NT2/D1 (cell line): ENCODE measurements around the gene FBXO8.

Experiments used
- SUZ12 ChIP-seq: IDR thresholded peaks from 2 replicates; pipeline ENCODE4 v1.6.1; 2011; ENCODE audit not compliant: insufficient read length, insufficient read depth; ENCODE audit errors: extremely low read depth
- YY1 ChIP-seq: IDR thresholded peaks from 2 replicates; pipeline ENCODE4 v1.6.1; 2011; ENCODE audit not compliant: insufficient read length, insufficient read depth
- ZNF274 ChIP-seq: IDR thresholded peaks from 2 replicates; pipeline ENCODE4 v1.6.1; 2011; ENCODE audit warnings: mild to moderate bottlenecking, low read depth, low read length

DNA sequence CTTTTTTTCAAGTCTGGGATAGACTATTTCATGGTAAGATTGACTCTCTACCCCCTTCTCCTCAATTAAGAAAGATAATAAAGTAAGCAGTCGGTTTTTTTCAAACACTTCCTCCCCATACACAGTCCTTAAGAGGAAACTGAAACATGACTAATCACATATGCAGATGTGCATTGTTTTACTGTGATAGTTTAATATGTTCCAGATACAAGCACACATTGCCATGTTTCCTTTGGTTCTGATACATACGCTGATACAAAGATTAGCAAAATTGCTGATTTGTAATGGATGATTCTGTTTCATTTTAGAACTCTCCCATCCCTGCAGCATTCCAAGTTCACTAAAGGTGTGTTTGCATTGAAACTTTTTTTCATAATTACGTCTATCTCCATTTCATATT is 76.1 kb downstream of the FBXO8 start:
- TF ChIP-seq ZNF274 (no peak), YY1 (no peak), SUZ12 (no peak)
